ENCODE results near the gene ATP8A2.

DNA sequence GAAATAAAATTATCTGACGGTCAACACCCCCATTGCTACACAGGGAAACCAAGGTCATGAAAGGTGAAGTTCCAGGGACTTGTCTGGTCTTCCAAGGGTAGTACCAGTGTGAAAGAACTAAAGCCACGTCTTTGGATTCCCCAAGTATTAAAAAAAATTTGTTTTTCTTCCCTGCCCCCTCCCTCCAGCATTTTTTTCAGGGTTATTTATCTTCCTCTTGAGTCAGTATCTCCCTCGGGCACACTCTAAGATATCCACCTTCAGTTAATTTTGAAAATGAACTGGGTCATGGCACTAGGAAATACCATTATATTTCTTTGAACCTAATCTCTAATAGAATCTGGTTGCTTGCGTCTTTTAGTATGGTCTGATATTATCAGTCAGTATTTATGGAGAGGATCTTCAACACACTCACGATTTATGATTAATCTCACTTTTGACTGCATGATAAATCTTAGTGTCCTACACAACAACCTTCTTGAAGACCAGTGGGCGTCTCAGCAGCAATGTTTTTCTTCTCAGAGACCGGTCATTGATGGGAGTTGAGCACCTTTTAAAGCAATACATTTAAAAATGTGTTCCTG, 9.1 kb downstream of the ATP8A2 start:
- no peak for TF ChIP-seq TAF1 (IDR thresholded peaks at IDR 0.05; ENCODE audit: low read depth, low read length)
- TF ChIP-seq, protein P1, sequence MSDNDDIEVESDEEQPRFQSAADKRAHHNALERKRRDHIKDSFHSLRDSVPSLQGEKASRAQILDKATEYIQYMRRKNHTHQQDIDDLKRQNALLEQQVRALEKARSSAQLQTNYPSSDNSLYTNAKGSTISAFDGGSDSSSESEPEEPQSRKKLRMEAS (IDR thresholded peaks at IDR 0.05), result no peak
- TF ChIP-seq POLR2AphosphoS5 (IDR thresholded peaks at IDR 0.05; ENCODE audit: low read depth, low read length), result no peak
- no peak for TF ChIP-seq RNF2 (IDR thresholded peaks at IDR 0.05; ENCODE audit: borderline replicate concordance, low read depth, low read length, missing control alignments, poor library complexity, severe bottlenecking)
- TF ChIP-seq, protein P2, sequence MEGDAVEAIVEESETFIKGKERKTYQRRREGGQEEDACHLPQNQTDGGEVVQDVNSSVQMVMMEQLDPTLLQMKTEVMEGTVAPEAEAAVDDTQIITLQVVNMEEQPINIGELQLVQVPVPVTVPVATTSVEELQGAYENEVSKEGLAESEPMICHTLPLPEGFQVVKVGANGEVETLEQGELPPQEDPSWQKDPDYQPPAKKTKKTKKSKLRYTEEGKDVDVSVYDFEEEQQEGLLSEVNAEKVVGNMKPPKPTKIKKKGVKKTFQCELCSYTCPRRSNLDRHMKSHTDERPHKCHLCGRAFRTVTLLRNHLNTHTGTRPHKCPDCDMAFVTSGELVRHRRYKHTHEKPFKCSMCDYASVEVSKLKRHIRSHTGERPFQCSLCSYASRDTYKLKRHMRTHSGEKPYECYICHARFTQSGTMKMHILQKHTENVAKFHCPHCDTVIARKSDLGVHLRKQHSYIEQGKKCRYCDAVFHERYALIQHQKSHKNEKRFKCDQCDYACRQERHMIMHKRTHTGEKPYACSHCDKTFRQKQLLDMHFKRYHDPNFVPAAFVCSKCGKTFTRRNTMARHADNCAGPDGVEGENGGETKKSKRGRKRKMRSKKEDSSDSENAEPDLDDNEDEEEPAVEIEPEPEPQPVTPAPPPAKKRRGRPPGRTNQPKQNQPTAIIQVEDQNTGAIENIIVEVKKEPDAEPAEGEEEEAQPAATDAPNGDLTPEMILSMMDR (IDR thresholded peaks at IDR 0.05; ENCODE audit: control extremely low read depth in 1 of 3, insufficient read depth in 1 of 3, low read depth in 1 of 3, low read length in 3 of 3), result no peak
- no peak for TF ChIP-seq NRF1 (IDR thresholded peaks at IDR 0.05; ENCODE audit: low read depth, low read length)
- TF ChIP-seq, protein P3, sequence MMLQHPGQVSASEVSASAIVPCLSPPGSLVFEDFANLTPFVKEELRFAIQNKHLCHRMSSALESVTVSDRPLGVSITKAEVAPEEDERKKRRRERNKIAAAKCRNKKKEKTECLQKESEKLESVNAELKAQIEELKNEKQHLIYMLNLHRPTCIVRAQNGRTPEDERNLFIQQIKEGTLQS (IDR thresholded peaks at IDR 0.05; ENCODE audit: insufficient read depth, low read depth, low read length), result no peak
- TF ChIP-seq KDM1A (IDR thresholded peaks at IDR 0.05; ENCODE audit: borderline replicate concordance, low read length), result no peak
- TF ChIP-seq RAD21 (IDR thresholded peaks at IDR 0.05 in 1 of 2, conservative IDR thresholded peaks at IDR 0.05 in 1 of 2; ENCODE audit: low read depth in 2 of 2, low read length in 2 of 2), result no peak
- no peak for TF ChIP-seq EZH2 (IDR thresholded peaks at IDR 0.05; ENCODE audit: low read depth, low read length, severe bottlenecking)
- TF ChIP-seq TBP (IDR thresholded peaks at IDR 0.05; ENCODE audit: low read depth, low read length), result no peak
- no peak for TF ChIP-seq GABPA (IDR thresholded peaks at IDR 0.05; ENCODE audit: borderline replicate concordance, insufficient read depth, low read length)
- no peak for TF ChIP-seq TEAD4 (IDR thresholded peaks at IDR 0.05; ENCODE audit: low read depth, low read length)

All from H1 (cell line).